Measurements from ENCODE around the gene WNT3. TPM values are rescaled to one million over a fixed set of nuclear protein-coding genes. Genes with fewer than 3 reads are reported as not detected.
"Not testable (repeated sequence)": the region's sequence is repeated elsewhere in the genome, so short reads cannot be mapped to it uniquely, and the experiment has no call there.

The WNT3 gene
- total RNA-seq, 1 donor = 1.1 TPM

DNA sequence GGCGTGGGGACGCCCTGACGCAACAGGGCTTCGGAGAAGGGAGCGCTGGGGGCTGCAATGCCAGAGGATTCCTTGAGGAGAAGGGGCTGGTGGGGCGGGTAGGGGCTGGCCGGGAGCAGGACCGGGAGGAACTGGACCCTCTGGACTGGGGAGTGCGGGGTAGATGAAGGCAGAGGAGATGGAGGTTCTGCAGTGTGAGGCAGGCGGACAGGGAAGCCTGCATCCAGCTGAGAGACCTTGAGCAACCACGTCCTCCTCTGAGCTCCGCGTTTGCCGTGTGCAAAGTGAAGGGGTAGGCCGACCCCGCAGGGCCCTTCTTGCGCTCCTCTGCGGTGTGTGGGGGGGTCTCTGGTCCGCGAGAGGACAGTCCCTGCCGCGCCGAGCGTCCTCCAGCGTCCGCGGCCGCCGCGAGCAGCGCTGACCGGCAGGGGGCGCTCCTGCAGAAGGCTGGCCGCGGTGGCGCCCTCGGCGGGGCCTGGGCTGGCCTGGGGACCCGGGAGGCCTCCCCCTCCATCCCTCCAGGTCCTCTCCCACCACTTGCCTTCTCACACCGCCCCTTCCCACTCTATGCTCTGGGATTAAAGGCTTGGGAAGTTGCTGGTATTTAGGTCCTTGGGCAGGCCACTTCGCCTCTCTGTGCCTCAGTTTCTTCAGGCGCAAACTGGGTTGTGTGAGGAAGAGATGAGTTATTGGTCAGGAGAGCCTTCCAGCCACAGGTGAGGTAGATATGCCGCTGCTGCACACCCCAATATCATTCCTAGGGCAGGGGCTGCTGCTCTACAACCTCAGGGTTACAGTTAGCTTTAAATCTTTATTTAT lies 23.3 kb upstream of the WNT3 start:
- TF ChIP-seq, protein P1, sequence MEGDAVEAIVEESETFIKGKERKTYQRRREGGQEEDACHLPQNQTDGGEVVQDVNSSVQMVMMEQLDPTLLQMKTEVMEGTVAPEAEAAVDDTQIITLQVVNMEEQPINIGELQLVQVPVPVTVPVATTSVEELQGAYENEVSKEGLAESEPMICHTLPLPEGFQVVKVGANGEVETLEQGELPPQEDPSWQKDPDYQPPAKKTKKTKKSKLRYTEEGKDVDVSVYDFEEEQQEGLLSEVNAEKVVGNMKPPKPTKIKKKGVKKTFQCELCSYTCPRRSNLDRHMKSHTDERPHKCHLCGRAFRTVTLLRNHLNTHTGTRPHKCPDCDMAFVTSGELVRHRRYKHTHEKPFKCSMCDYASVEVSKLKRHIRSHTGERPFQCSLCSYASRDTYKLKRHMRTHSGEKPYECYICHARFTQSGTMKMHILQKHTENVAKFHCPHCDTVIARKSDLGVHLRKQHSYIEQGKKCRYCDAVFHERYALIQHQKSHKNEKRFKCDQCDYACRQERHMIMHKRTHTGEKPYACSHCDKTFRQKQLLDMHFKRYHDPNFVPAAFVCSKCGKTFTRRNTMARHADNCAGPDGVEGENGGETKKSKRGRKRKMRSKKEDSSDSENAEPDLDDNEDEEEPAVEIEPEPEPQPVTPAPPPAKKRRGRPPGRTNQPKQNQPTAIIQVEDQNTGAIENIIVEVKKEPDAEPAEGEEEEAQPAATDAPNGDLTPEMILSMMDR (IDR thresholded peaks at IDR 0.05; ENCODE audit: extremely low read depth, low read depth, low read length) = peak; percentile 67
- Histone ChIP-seq H3K4me3 (ENCODE audit: insufficient read depth, low read length) (peak overlapping the region; percentile 57), H4K20me1 (ENCODE audit: insufficient read depth, low read length) (no peaks in the 10 kb centered on the region), H3K4me1 (ENCODE audit: insufficient read depth, low read length) (no peaks in the 10 kb centered on the region), H3K9me3 (ENCODE audit: low read depth, low read length) (no peaks in the 10 kb centered on the region), H3K79me2 (ENCODE audit: insufficient read depth, low read length) (no peaks in the 10 kb centered on the region), H3K4me2 (ENCODE audit: insufficient read depth, low read length) (peak overlapping the region; percentile 74), H3K27ac (ENCODE audit: low read depth, low read length) (no peak overlapping the region), H3K27me3 (ENCODE audit: insufficient read depth, low read length) (peaks cover 21% of the 10 kb centered on the region), H2AFZ (ENCODE audit: low read length) (peak overlapping the region; percentile 89), H3K36me3 (ENCODE audit: insufficient read depth, low read length) (no peaks in the 10 kb centered on the region)
- DNase-seq (ENCODE audit: insufficient read length, low spot score, missing footprints) = peak; percentile 95

DNA sequence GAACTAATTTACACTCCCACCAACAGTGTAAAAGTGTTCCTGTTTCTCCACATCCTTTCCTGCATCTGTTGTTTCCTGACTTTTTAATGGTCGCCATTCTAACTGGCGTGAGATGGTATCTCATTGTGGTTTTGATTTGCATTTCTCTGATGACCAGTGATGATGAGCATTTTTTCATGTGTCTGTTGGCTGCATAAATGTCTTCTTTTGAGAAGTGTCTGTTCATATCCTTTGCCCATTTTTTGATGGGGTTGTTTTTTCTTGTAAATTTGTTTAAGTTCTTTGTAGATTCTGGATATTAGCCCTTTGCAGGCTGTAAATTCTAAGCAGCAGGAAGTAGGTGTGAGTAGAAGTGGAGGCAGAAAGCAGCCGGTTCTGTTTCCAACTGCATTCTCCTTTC lies 22.1 kb upstream of the WNT3 start:
- H3K4me3 ChIP-seq (ENCODE audit: insufficient read depth, low read length); H3K79me2 ChIP-seq (ENCODE audit: insufficient read depth, low read length); H3K27ac ChIP-seq (ENCODE audit: low read depth, low read length); H3K4me2 ChIP-seq (ENCODE audit: insufficient read depth, low read length); H2AFZ ChIP-seq (ENCODE audit: low read length); H3K9me3 ChIP-seq (ENCODE audit: low read depth, low read length); H3K36me3 ChIP-seq (ENCODE audit: insufficient read depth, low read length); H3K4me1 ChIP-seq (ENCODE audit: insufficient read depth, low read length); H4K20me1 ChIP-seq (ENCODE audit: insufficient read depth, low read length): not testable (repeated sequence)
- peaks cover 21% of the 10 kb centered on the region for H3K27me3 ChIP-seq (ENCODE audit: insufficient read depth, low read length)
- peak; percentile 23 for DNase-seq (ENCODE audit: insufficient read length, low spot score, missing footprints)

DNA sequence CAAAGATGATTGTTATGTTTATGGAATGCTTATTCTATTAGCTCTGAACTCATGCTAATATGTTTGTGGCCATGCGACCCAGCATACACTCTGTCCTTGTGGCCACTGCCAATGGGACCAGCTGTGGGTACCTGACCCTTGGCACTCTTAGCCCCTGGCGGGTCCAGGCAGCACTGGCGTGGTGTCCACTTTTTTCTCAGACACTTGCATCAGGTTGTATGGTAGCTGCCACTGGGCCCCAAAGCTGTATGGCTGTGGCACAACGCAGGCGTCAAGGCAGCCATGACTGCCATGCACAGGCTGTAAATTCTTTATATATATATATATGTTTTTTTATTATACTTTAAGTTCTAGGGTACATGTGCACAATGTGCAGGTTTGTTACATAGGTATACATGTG lies 20.7 kb upstream of the WNT3 start:
- Histone ChIP-seq H3K27ac (ENCODE audit: low read depth, low read length) (no peak overlapping the region), H3K79me2 (ENCODE audit: insufficient read depth, low read length) (no peaks in the 10 kb centered on the region), H2AFZ (ENCODE audit: low read length) (no peak overlapping the region), H3K4me2 (ENCODE audit: insufficient read depth, low read length) (no peak overlapping the region), H3K4me1 (ENCODE audit: insufficient read depth, low read length) (no peaks in the 10 kb centered on the region), H3K27me3 (ENCODE audit: insufficient read depth, low read length) (peaks cover 14% of the 10 kb centered on the region), H3K9me3 (ENCODE audit: low read depth, low read length) (no peaks in the 10 kb centered on the region), H3K4me3 (ENCODE audit: insufficient read depth, low read length) (no peak overlapping the region), H4K20me1 (ENCODE audit: insufficient read depth, low read length) (no peaks in the 10 kb centered on the region), H3K36me3 (ENCODE audit: insufficient read depth, low read length) (no peaks in the 10 kb centered on the region)
- DNase-seq (ENCODE audit: insufficient read length, low spot score, missing footprints) = peak; percentile 11
- TF ChIP-seq, protein P1 (IDR thresholded peaks at IDR 0.05; ENCODE audit: extremely low read depth, low read depth, low read length) = no peak

DNA sequence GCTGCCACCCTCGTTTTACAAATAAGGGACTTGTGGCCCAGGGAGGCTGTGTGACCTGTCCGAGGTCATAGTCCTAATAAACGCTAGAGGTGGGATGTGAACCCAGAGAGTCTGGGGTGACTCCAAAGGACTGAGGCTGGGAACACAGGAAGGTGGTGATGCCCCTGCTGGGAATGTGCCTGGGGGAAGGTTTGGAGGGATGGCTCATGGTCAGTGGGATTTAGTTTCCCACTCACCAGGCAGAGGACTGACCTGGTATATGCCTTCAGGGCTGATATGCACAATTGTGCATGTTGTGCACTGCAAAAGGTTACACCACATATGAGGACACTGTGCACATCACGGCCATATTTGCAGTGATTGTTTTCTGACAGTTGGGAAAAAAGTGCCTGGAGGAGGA lies 19.0 kb upstream of the WNT3 start:
- Histone ChIP-seq H2AFZ (ENCODE audit: low read length) (no peak overlapping the region), H3K79me2 (ENCODE audit: insufficient read depth, low read length) (no peaks in the 10 kb centered on the region), H3K27ac (ENCODE audit: low read depth, low read length) (no peak overlapping the region), H3K9me3 (ENCODE audit: low read depth, low read length) (no peaks in the 10 kb centered on the region), H3K4me2 (ENCODE audit: insufficient read depth, low read length) (no peak overlapping the region), H3K36me3 (ENCODE audit: insufficient read depth, low read length) (no peaks in the 10 kb centered on the region), H3K27me3 (ENCODE audit: insufficient read depth, low read length) (peaks cover 10% of the 10 kb centered on the region), H4K20me1 (ENCODE audit: insufficient read depth, low read length) (no peaks in the 10 kb centered on the region), H3K4me3 (ENCODE audit: insufficient read depth, low read length) (no peak overlapping the region), H3K4me1 (ENCODE audit: insufficient read depth, low read length) (peaks cover 13% of the 10 kb centered on the region)
- TF ChIP-seq, protein P1 (IDR thresholded peaks at IDR 0.05; ENCODE audit: extremely low read depth, low read depth, low read length) = no peak
- peak; percentile 64 for DNase-seq (ENCODE audit: insufficient read length, low spot score, missing footprints)

Data from osteoblast (primary cell).